ENCODE measurements around the gene LRIG1.

LRIG1 gene

DNA sequence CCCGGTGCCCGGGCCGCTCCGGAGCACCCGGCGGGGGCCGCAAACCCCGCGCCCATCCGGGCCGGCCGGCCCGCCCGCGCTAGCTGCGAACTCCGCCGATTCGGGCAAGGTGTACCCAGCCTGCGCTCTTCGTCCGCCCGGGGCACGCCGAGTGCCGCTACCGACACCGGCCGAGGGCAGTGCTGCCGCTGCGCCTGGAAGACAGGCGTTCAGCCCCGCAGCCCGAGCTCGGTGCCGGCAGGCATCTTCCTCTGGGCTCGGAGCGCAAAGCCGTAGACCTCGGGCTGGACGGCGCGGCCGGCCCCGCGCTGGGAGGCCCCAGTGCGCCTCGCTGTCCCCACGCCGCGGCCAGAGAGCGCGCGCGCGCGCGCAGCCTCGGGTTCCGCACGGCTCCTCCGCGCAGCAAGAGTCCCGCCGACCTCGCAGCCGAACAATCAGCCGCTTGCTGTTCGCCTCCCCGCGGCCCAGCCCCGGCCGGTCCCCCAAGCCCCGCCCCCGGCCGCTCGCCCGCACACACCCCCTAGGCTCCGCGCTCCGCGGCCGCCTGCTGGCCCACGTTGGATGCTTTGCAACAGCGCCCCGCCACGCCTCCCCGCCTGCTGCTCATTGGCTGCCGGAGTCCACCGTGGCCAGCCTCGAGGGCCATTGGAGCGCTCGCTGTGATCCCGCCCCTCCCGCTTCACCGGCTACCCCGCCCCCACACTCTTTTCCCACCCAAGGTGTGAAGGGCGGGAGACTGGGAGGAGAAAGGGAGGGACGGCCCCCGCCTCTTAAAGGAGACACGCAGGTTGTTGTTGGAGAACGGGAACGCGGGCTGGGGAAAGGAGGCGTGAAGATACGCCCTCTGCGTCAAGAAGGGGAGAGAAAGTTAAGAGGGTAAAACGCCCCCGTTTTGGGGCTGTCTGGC, at the start of gene LRIG1 (continued):
- TF ChIP-seq ZNF394 (tag by site-specific recombination; IDR thresholded peaks at IDR 0.05; ENCODE audit: borderline replicate concordance) = no peak
- TF ChIP-seq, protein P1, sequence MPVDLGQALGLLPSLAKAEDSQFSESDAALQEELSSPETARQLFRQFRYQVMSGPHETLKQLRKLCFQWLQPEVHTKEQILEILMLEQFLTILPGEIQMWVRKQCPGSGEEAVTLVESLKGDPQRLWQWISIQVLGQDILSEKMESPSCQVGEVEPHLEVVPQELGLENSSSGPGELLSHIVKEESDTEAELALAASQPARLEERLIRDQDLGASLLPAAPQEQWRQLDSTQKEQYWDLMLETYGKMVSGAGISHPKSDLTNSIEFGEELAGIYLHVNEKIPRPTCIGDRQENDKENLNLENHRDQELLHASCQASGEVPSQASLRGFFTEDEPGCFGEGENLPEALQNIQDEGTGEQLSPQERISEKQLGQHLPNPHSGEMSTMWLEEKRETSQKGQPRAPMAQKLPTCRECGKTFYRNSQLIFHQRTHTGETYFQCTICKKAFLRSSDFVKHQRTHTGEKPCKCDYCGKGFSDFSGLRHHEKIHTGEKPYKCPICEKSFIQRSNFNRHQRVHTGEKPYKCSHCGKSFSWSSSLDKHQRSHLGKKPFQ (tag by site-specific recombination; IDR thresholded peaks at IDR 0.05) = peak; percentile 66; the same call in 1 of the 2 replicates
- TF ChIP-seq ZNF138 (tag by site-specific recombination; IDR thresholded peaks at IDR 0.05; ENCODE audit: borderline replicate concordance) = no peak
- TF ChIP-seq ZIC2 (tag by site-specific recombination; IDR thresholded peaks at IDR 0.05) = no peak
- no peak for TF ChIP-seq ZNF837 (tag by site-specific recombination; IDR thresholded peaks at IDR 0.05)
- TF ChIP-seq ZNF423 (tag by site-specific recombination; IDR thresholded peaks at IDR 0.05) = no peak
- TF ChIP-seq SP3 (tag by site-specific recombination; IDR thresholded peaks at IDR 0.05) = peak; percentile 95
- TF ChIP-seq ZEB2 (tag by site-specific recombination; IDR thresholded peaks at IDR 0.05) = peak; percentile 59; the same call in 1 of the 2 replicates
- TF ChIP-seq, protein P2, sequence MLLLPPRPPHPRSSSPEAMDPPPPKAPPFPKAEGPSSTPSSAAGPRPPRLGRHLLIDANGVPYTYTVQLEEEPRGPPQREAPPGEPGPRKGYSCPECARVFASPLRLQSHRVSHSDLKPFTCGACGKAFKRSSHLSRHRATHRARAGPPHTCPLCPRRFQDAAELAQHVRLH (tag by site-specific recombination; IDR thresholded peaks at IDR 0.05) = no peak
- no peak for TF ChIP-seq ZNF16 (tag by site-specific recombination; IDR thresholded peaks at IDR 0.05; ENCODE audit: low read depth)
- no peak for TF ChIP-seq BCL11A (tag by site-specific recombination; IDR thresholded peaks at IDR 0.05; ENCODE audit: low read depth)
- no peak for TF ChIP-seq MEIS1 (CRISPR knock-in tag; IDR thresholded peaks at IDR 0.05; ENCODE audit: borderline replicate concordance)
- peak; percentile 64 for TF ChIP-seq GLIS2 (tag by site-specific recombination; IDR thresholded peaks at IDR 0.05)
- no peak for TF ChIP-seq ZNF311 (tag by site-specific recombination; IDR thresholded peaks at IDR 0.05; ENCODE audit: borderline replicate concordance)
- no peak for TF ChIP-seq SALL2 (tag by site-specific recombination; IDR thresholded peaks at IDR 0.05; ENCODE audit: borderline replicate concordance)
- TF ChIP-seq ZNF747 (tag by site-specific recombination; IDR thresholded peaks at IDR 0.05) = no peak
- TF ChIP-seq, protein P3, sequence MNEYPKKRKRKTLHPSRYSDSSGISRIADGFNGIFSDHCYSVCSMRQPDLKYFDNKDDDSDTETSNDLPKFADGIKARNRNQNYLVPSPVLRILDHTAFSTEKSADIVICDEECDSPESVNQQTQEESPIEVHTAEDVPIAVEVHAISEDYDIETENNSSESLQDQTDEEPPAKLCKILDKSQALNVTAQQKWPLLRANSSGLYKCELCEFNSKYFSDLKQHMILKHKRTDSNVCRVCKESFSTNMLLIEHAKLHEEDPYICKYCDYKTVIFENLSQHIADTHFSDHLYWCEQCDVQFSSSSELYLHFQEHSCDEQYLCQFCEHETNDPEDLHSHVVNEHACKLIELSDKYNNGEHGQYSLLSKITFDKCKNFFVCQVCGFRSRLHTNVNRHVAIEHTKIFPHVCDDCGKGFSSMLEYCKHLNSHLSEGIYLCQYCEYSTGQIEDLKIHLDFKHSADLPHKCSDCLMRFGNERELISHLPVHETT (tag by site-specific recombination; IDR thresholded peaks at IDR 0.05) = no peak
- peak; percentile 87 for TF ChIP-seq ZFHX2 (tag by site-specific recombination; conservative IDR thresholded peaks at IDR 0.05)
- no peak for TF ChIP-seq ZNF132 (tag by site-specific recombination; IDR thresholded peaks at IDR 0.05; ENCODE audit: borderline replicate concordance)
- no peak for TF ChIP-seq SCRT1 (tag by site-specific recombination; IDR thresholded peaks at IDR 0.05; ENCODE audit: borderline replicate concordance)
- no peak for TF ChIP-seq ZNF785 (tag by site-specific recombination; IDR thresholded peaks at IDR 0.05)
- TF ChIP-seq, protein P4, sequence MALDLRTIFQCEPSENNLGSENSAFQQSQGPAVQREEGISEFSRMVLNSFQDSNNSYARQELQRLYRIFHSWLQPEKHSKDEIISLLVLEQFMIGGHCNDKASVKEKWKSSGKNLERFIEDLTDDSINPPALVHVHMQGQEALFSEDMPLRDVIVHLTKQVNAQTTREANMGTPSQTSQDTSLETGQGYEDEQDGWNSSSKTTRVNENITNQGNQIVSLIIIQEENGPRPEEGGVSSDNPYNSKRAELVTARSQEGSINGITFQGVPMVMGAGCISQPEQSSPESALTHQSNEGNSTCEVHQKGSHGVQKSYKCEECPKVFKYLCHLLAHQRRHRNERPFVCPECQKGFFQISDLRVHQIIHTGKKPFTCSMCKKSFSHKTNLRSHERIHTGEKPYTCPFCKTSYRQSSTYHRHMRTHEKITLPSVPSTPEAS (tag by site-specific recombination; IDR thresholded peaks at IDR 0.05) = no peak
- peak; percentile 66 for TF ChIP-seq GLIS1 (tag by site-specific recombination; IDR thresholded peaks at IDR 0.05)
- TF ChIP-seq ZFP3 (tag by site-specific recombination; IDR thresholded peaks at IDR 0.05; ENCODE audit: low read depth) = no peak
- no peak for TF ChIP-seq ZNF621 (tag by site-specific recombination; IDR thresholded peaks at IDR 0.05)
- no peak for TF ChIP-seq ZNF354C (tag by site-specific recombination; IDR thresholded peaks at IDR 0.05; ENCODE audit: borderline replicate concordance, low read depth)
- TF ChIP-seq, protein P5, sequence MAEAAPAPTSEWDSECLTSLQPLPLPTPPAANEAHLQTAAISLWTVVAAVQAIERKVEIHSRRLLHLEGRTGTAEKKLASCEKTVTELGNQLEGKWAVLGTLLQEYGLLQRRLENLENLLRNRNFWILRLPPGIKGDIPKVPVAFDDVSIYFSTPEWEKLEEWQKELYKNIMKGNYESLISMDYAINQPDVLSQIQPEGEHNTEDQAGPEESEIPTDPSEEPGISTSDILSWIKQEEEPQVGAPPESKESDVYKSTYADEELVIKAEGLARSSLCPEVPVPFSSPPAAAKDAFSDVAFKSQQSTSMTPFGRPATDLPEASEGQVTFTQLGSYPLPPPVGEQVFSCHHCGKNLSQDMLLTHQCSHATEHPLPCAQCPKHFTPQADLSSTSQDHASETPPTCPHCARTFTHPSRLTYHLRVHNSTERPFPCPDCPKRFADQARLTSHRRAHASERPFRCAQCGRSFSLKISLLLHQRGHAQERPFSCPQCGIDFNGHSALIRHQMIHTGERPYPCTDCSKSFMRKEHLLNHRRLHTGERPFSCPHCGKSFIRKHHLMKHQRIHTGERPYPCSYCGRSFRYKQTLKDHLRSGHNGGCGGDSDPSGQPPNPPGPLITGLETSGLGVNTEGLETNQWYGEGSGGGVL (tag by site-specific recombination; IDR thresholded peaks at IDR 0.05) = no peak
- no peak for TF ChIP-seq ZSCAN16 (tag by site-specific recombination; IDR thresholded peaks at IDR 0.05)
- no peak for TF ChIP-seq ZNF624 (tag by site-specific recombination; IDR thresholded peaks at IDR 0.05)
- no peak for TF ChIP-seq ZNF157 (tag by site-specific recombination; IDR thresholded peaks at IDR 0.05)
- no peak for TF ChIP-seq ZNF596 (tag by site-specific recombination; IDR thresholded peaks at IDR 0.05)
- no peak for TF ChIP-seq FEZF1 (tag by site-specific recombination; IDR thresholded peaks at IDR 0.05)
- TF ChIP-seq ZNF324 (tag by site-specific recombination; IDR thresholded peaks at IDR 0.05) = no peak
- TF ChIP-seq KLF10 (tag by site-specific recombination; IDR thresholded peaks at IDR 0.05) = peak; percentile 96
- TF ChIP-seq BCL11B (tag by site-specific recombination; IDR thresholded peaks at IDR 0.05; ENCODE audit: low read depth) = no peak
- TF ChIP-seq ZNF561 (tag by site-specific recombination; IDR thresholded peaks at IDR 0.05; ENCODE audit: borderline replicate concordance) = no peak
